OCI-LY1 (cell line): Measurements from ENCODE around the gene PALS1.

Source experiments
- CTCF ChIP-seq: fragments of 200-600 bp; sonication (generic), shearing (Covaris generic); IDR thresholded peaks from 2 replicates; pipeline ENCODE4 v1.5.1; 2017; ENCODE audit warnings: mild to moderate bottlenecking, antibody characterized with exemption, low read length, moderate library complexity, mixed read lengths
- EZH2 ChIP-seq: fragments of 200-600 bp; sonication (generic), shearing (Covaris generic); IDR thresholded peaks from 2 replicates; pipeline ENCODE4 v1.8.0; 2017; ENCODE audit warnings: borderline replicate concordance, mixed run types, mild to moderate bottlenecking, antibody characterized with exemption, low read length, moderate library complexity, mixed read lengths

GRCh38 chr14:67199016-67199415 lies 42.2 kb upstream of the PALS1 start:
- TF ChIP-seq CTCF (no peak), EZH2 (no peak)
